Erythroblast (primary cell): Measurements from ENCODE around the gene CASP12.

ENCODE experiments used
- GATA1 ChIP-seq: IDR thresholded peaks from 2 replicates; pipeline ENCODE4 v1.6.1; 2011; ENCODE audit warnings: low read depth, mild to moderate bottlenecking, control low read depth, low read length, moderate library complexity
- POLR2A ChIP-seq: IDR thresholded peaks from 2 replicates; pipeline ENCODE4 v1.6.1; 2011; ENCODE audit warnings: mild to moderate bottlenecking, low read length

- no peak for TF ChIP-seq POLR2A
- TF ChIP-seq GATA1 = no peak
Observed at GRCh38 chr11:104893876-104894275, 4.4 kb downstream of the CASP12 start.
